SU-DHL-6 (cell line): ENCODE data around the gene EDA.

Source experiments
- H2AFZ ChIP-seq: fragments of 200-600 bp; sonication (generic); 2 replicates; pipeline ENCODE4 v1.6.1; 2014; ENCODE audit warnings: low read depth, mild to moderate bottlenecking, moderate library complexity, mixed read lengths, antibody characterized with exemption, low read length; ENCODE audit not compliant: severe bottlenecking
- H3F3A ChIP-seq: fragments of 200-600 bp; shearing (Covaris generic); 2 replicates; pipeline ENCODE4 v1.6.0; 2016; ENCODE audit warnings: antibody characterized with exemption, mild to moderate bottlenecking; ENCODE audit not compliant: insufficient read depth
- H3K27ac ChIP-seq: fragments of 200-600 bp; sonication (generic); 2 replicates; pipeline ENCODE4 v1.5.1; 2016; ENCODE audit warnings: low read depth, mild to moderate bottlenecking, low read length, moderate library complexity, mixed read lengths
- H3K27me3 ChIP-seq: fragments of 200-600 bp; sonication (generic), shearing (Covaris generic); 2 replicates; pipeline ENCODE4 v1.6.0; 2014; ENCODE audit warnings: mild to moderate bottlenecking, low read length
- H3K36me3 ChIP-seq: fragments of 200-600 bp; sonication (generic); 2 replicates; pipeline ENCODE4 v1.6.1; 2014; ENCODE audit warnings: mild to moderate bottlenecking, low read length, mixed read lengths
- H3K4me2 ChIP-seq: fragments of 300-600, 200-600 bp; shearing (Covaris generic), sonication (generic); 2 replicates; pipeline ENCODE4 v1.6.0; 2014; ENCODE audit warnings: low read length, low read depth, mild to moderate bottlenecking; ENCODE audit not compliant: poor library complexity, severe bottlenecking
- H3K4me3 ChIP-seq: fragments of 200-600 bp; sonication (generic); 2 replicates; pipeline ENCODE4 v1.5.1; 2014; ENCODE audit warnings: antibody characterized with exemption, low read length, mild to moderate bottlenecking, mixed read lengths; ENCODE audit not compliant: insufficient read depth, poor library complexity, severe bottlenecking
- H3K79me2 ChIP-seq: fragments of 200-600 bp; sonication (generic); 2 replicates; pipeline ENCODE4 v1.6.1; 2014; ENCODE audit warnings: mild to moderate bottlenecking, low read length, moderate library complexity; ENCODE audit not compliant: insufficient read depth
- H3K9ac ChIP-seq: fragments of 200-600 bp; sonication (generic); 2 replicates; pipeline ENCODE4 v1.7.0; 2014; ENCODE audit warnings: mild to moderate bottlenecking, low read length
- H3K9me2 ChIP-seq: fragments of 200-600 bp; sonication (generic); replicated peaks from 2 replicates; pipeline ENCODE4 v1.6.1; 2014; ENCODE audit warnings: low read length; ENCODE audit not compliant: insufficient read depth
- H3K9me3 ChIP-seq: fragments of 200-600 bp; sonication (generic); 2 replicates; pipeline ENCODE4 v1.6.1; 2014; ENCODE audit warnings: low read length, mixed read lengths; ENCODE audit not compliant: insufficient read depth
- H4K20me1 ChIP-seq: fragments of 200-600 bp; sonication (generic); 2 replicates; pipeline ENCODE4 v1.6.1; 2014; ENCODE audit warnings: low read depth, mild to moderate bottlenecking, antibody characterized with exemption, low read length, moderate library complexity, mixed read lengths
- CTCF ChIP-seq: fragments of 200-600 bp; sonication (generic); IDR thresholded peaks from one replicate; pipeline ENCODE4 v1.5.1; 2017; ENCODE audit warnings: antibody characterized with exemption, mild to moderate bottlenecking, low read length, moderate library complexity; ENCODE audit not compliant: insufficient read depth, poor library complexity, severe bottlenecking
- EZH2phosphoT487 ChIP-seq: fragments of 200-600 bp; sonication (generic), shearing (Covaris generic); conservative IDR thresholded peaks from 2 replicates; pipeline ENCODE4 v1.6.1; 2018; ENCODE audit warnings: mild to moderate bottlenecking, antibody characterized with exemption, low read length, moderate library complexity, mixed read lengths

Gene EDA

GRCh38 chrX:69600182-69600581 lies 15.7 kb upstream of the EDA start:
- Histone ChIP-seq H3K9me2 (no peaks in the 10 kb centered on the region), H3K9me3 (no peaks in the 10 kb centered on the region), H3K36me3 (no peaks in the 10 kb centered on the region), H3K4me3 (no peak overlapping the region), H3K27ac (no peak overlapping the region), H4K20me1 (no peaks in the 10 kb centered on the region), H2AFZ (no peak overlapping the region), H3F3A (no peaks in the 10 kb centered on the region), H3K79me2 (no peaks in the 10 kb centered on the region), H3K27me3 (no peaks in the 10 kb centered on the region), H3K4me2 (no peak overlapping the region), H3K9ac (no peak overlapping the region)
- no peak for TF ChIP-seq CTCF
- TF ChIP-seq EZH2phosphoT487: no peak

- Histone ChIP-seq H3K4me3 (no peak overlapping the region), H3K27me3 (no peaks in the 10 kb centered on the region)
- TF ChIP-seq CTCF (no peak), EZH2phosphoT487 (no peak)
Observed at GRCh38 chrX:69603566-69604194, 12.2 kb upstream of the EDA start.

GRCh38 chrX:69605521-69605920 lies 10.4 kb upstream of the EDA start:
- Histone ChIP-seq H3K36me3 (no peaks in the 10 kb centered on the region), H3F3A (no peaks in the 10 kb centered on the region), H2AFZ (no peak overlapping the region), H3K27ac (no peak overlapping the region), H3K79me2 (no peaks in the 10 kb centered on the region), H3K4me2 (no peak overlapping the region), H3K9me3 (no peaks in the 10 kb centered on the region), H3K9me2 (no peaks in the 10 kb centered on the region), H3K27me3 (no peaks in the 10 kb centered on the region), H3K4me3 (no peak overlapping the region), H3K9ac (no peak overlapping the region), H4K20me1 (no peaks in the 10 kb centered on the region)
- TF ChIP-seq EZH2phosphoT487: no peak
- no peak for TF ChIP-seq CTCF

More at GRCh38 chrX:69603566-69604194, 12.2 kb upstream of the EDA start:
- no peaks in the 10 kb centered on the region for H3K9me2 ChIP-seq
- no peak overlapping the region for H3K9ac ChIP-seq
- H4K20me1 ChIP-seq: no peaks in the 10 kb centered on the region
- H3K79me2 ChIP-seq: no peaks in the 10 kb centered on the region
- H3K9me3 ChIP-seq: no peaks in the 10 kb centered on the region
- no peaks in the 10 kb centered on the region for H3K36me3 ChIP-seq
- no peak overlapping the region for H3K4me2 ChIP-seq
- no peak overlapping the region for H2AFZ ChIP-seq
- H3F3A ChIP-seq: no peaks in the 10 kb centered on the region
- H3K27ac ChIP-seq: no peak overlapping the region
